Adipocyte (in vitro differentiated cells): ENCODE measurements around the gene SYCE3.

Experiments used
- DNase-seq: peaks from one replicate; pipeline ENCODE4 v3.0.0-alpha.2; 2015; ENCODE audit warnings: low read depth
- H3K27me3 ChIP-seq: replicated peaks from 2 replicates; pipeline ENCODE4 v1.7.0; 2013; ENCODE audit warnings: mild to moderate bottlenecking, low read length, moderate library complexity; ENCODE audit not compliant: control insufficient read depth, insufficient read depth
- H3K36me3 ChIP-seq: 2 replicates; pipeline ENCODE4 v1.7.0; 2013; ENCODE audit warnings: low read length, mild to moderate bottlenecking, moderate library complexity; ENCODE audit not compliant: control insufficient read depth, insufficient read depth, severe bottlenecking
- H3K4me1 ChIP-seq: 2 replicates; pipeline ENCODE4 v1.7.0; 2013; ENCODE audit warnings: mild to moderate bottlenecking, low read length, moderate library complexity; ENCODE audit not compliant: control insufficient read depth, insufficient read depth
- H3K4me3 ChIP-seq: 2 replicates; pipeline ENCODE4 v1.7.0; 2013; ENCODE audit warnings: mild to moderate bottlenecking, low read length, moderate library complexity
- H3K9ac ChIP-seq: 2 replicates; pipeline ENCODE4 v1.7.0; 2013; ENCODE audit warnings: mild to moderate bottlenecking, low read length, moderate library complexity
- H3K9me3 ChIP-seq: 2 replicates; pipeline ENCODE4 v1.7.0; 2013; ENCODE audit warnings: mild to moderate bottlenecking, low read length, moderate library complexity; ENCODE audit not compliant: control insufficient read depth

The SYCE3 gene

DNA sequence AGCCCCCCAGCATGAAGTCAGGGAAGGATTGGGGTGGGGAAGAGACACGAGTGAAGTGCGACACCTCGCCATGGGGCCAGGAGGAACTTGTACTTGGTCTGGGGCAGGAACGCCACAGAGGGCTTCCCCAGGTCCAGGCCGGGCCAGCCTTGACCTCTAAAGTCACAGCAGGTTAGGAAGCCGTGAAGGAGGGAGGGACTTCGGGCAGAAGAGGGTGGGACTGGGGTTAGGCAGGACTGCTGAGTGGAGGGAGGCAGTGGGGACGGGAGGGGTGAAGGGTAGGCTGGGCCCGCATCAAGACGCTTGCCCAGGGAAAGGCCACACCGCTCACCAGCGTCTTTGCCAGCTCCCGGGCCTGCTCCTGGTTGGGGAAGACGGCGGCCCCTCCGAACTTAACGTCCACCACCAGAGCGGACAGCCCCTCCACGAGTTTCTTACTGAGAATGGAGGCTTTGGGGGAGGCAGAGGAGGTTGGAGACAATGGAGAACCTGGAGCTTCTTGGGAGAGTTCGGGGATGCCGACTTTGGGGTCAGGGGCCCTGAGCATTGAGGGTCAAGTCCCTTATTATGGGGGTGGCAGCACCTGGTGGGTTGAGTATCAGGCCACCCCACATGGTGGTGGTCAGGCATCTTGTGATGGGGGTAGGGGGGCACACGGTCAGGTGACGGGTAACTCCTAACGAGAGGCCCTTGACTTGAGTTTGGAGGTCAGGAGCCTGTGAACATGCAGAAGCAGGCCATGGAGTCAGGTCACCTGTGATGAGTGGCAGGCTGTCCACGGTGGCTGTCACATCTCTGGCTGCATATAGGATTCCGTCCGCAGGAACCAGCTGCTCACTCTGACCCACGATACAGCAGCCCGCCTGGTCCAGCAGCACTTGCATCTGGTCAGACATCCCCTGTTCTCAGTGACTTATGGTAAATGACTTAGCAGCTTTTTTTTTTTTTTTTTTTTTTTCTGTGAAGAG, 35.6 kb downstream of the SYCE3 start:
- Histone ChIP-seq H3K9ac (peak overlapping the region; percentile 90), H3K9me3 (no peaks in the 10 kb centered on the region), H3K27me3 (no peaks in the 10 kb centered on the region), H3K36me3 (peaks cover 15% of the 10 kb centered on the region), H3K4me3 (peak overlapping the region; percentile 87), H3K4me1 (peaks cover 31% of the 10 kb centered on the region)
- DNase-seq: peak; percentile 29

DNA sequence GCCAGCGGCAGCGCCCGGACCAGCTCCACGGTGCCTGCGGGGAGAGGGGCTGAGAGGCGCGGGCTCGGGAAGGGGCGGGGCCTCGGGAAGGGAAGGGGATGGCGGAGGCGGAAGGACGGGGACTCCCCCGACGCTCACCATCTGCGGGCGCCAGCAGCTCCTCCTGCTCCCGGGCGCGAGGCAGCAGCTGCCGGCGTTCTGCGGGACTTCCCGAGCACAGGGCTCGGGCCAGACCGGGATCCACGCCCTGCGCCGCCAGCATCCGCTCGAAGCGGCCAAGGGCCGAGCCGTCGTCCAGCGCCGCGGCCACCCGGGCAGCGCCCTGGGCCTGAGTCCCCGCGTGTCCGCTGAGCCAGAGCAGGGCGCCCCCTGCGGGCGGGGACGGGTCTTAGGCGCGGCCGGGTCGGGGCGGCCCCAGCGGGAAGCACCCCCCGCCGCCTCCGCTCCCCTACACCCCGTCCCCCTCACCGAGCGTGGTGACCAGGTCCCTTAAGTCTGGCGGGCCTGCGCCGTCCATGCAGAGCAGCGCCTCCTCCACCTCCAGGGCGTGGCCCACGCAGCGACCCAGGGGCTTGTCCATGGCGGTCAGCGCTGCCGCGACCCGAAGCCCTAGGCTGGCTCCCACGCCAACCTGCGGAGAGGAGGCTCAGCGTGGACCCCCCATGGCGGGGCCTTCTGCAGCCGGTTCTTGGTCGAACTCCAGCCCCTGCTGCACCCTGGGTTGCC, 36.4 kb downstream of the SYCE3 start:
- peak overlapping the region; percentile 87 for H3K4me3 ChIP-seq
- peak overlapping the region; percentile 90 for H3K9ac ChIP-seq
- no peaks in the 10 kb centered on the region for H3K27me3 ChIP-seq
- DNase-seq: peak; percentile 90
- H3K36me3 ChIP-seq: peaks cover 23% of the 10 kb centered on the region
- peaks cover 29% of the 10 kb centered on the region for H3K4me1 ChIP-seq
- no peaks in the 10 kb centered on the region for H3K9me3 ChIP-seq

- DNase-seq: no peak
- Histone ChIP-seq H3K4me1 (peaks cover 25% of the 10 kb centered on the region), H3K4me3 (peak overlapping the region; percentile 87), H3K36me3 (peaks cover 27% of the 10 kb centered on the region), H3K27me3 (no peaks in the 10 kb centered on the region), H3K9me3 (no peaks in the 10 kb centered on the region), H3K9ac (peak overlapping the region; percentile 90)
Measured at GRCh38 chr22:50525858-50526107, 36.9 kb downstream of the SYCE3 start.

DNA sequence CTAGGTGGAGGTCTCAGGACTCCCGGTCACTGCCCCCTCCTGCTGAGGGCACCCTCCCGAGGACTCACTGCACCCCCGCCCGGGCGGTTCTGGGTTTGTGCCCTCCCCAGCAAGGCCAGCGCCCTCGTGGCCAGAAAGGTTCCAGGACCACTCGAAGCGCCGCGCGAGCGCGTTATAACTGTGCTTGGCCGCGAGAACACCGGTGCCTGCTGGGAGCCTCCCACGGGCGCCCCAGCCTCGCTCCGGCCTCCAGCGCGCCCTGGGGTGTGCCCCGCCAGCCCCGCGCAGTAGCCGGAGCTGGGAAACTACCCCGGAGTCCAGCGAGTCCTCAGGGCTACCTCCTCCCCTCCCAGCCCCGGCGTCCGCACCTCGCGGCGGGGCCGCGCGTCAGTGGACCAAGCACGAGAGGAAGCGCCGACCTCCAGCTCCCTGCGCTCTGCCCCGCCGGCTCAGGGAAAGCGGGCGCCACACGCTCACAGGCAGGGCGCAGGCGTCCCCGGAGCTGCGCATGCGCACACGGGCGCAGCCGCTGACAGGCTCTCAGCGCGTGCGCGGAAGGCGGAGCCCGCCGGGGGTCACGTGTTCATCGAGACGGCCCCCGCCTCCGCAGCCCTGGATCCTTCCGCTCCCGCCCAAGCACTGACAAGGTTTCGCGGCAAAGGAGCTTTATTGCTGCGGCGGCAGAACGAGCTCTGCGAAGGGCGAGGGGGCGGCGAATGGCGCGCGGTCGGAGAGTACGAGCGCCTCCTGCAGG, 37.4 kb downstream of the SYCE3 start, which contains the start of gene SCO2:
TSS of gene SCO2 (minus strand) at position 495 of the 754 bp plus-strand sequence. CDS start 1,187 bp downstream, outside the sequence.
- H3K4me3 ChIP-seq: peak within 1 kb of the TSS; percentile 87
- peaks cover 28% of the 10 kb centered on the region for H3K36me3 ChIP-seq
- H3K4me1 ChIP-seq: peaks cover 25% of the 10 kb centered on the region
- peak; percentile 98 for DNase-seq
- H3K9ac ChIP-seq: peak within 1 kb of the TSS; percentile 90
- H3K9me3 ChIP-seq: no peaks in the 10 kb centered on the region
- no peaks in the 10 kb centered on the region for H3K27me3 ChIP-seq

GRCh38 chr22:50524676-50525103, 38.0 kb downstream of the SYCE3 start:
- Histone ChIP-seq H3K36me3 (peaks cover 28% of the 10 kb centered on the region), H3K9me3 (no peaks in the 10 kb centered on the region), H3K27me3 (no peaks in the 10 kb centered on the region), H3K4me1 (peaks cover 25% of the 10 kb centered on the region), H3K9ac (peak overlapping the region; percentile 90), H3K4me3 (peak overlapping the region; percentile 87)
- DNase-seq: no peak

- H3K27me3 ChIP-seq: no peaks in the 10 kb centered on the region
- peaks cover 33% of the 10 kb centered on the region for H3K36me3 ChIP-seq
- DNase-seq: no peak
- peaks cover 22% of the 10 kb centered on the region for H3K4me1 ChIP-seq
- no peaks in the 10 kb centered on the region for H3K9me3 ChIP-seq
- peak overlapping the region; percentile 87 for H3K4me3 ChIP-seq
- peak overlapping the region; percentile 90 for H3K9ac ChIP-seq
Measured at GRCh38 chr22:50523806-50524675, 38.7 kb downstream of the SYCE3 start.

GRCh38 chr22:50523458-50523805, 39.3 kb downstream of the SYCE3 start:
- no peaks in the 10 kb centered on the region for H3K9me3 ChIP-seq
- H3K9ac ChIP-seq: no peak overlapping the region
- no peak overlapping the region for H3K4me3 ChIP-seq
- no peaks in the 10 kb centered on the region for H3K27me3 ChIP-seq
- DNase-seq: no peak
- H3K36me3 ChIP-seq: peaks cover 39% of the 10 kb centered on the region
- peaks cover 21% of the 10 kb centered on the region for H3K4me1 ChIP-seq

DNA sequence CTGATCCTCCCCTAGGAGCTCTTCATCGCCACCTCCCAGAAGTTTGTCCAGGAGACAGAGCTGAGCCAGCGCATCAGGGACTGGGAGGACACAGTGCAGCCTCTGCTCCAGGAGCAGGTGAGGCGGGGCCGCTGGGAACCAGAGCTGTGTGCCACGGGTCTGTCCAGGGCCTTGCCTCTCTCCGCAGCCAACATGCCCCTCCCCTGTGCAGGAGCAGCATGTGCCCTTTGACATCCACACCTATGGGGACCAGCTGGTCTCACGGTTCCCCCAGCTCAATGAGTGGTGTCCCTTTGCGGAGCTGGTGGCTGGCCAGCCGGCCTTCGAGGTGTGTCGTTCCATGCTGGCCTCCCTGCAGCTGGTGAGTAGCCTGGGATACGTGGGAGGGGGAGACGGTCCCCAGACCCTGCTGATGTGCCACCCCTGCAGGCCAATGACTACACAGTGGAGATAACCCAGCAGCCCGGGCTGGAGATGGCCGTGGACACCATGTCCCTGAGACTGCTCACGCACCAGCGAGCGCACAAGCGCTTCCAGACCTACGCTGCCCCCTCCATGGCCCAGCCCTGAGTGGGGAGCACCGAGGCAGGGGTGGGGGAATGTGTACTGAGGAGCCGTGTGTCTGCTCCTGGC, 39.8 kb downstream of the SYCE3 start:
- H3K36me3 ChIP-seq: peaks cover 39% of the 10 kb centered on the region
- no peaks in the 10 kb centered on the region for H3K27me3 ChIP-seq
- H3K9ac ChIP-seq: no peak overlapping the region
- no peak overlapping the region for H3K4me3 ChIP-seq
- no peak for DNase-seq
- H3K4me1 ChIP-seq: peaks cover 21% of the 10 kb centered on the region
- no peaks in the 10 kb centered on the region for H3K9me3 ChIP-seq

DNA sequence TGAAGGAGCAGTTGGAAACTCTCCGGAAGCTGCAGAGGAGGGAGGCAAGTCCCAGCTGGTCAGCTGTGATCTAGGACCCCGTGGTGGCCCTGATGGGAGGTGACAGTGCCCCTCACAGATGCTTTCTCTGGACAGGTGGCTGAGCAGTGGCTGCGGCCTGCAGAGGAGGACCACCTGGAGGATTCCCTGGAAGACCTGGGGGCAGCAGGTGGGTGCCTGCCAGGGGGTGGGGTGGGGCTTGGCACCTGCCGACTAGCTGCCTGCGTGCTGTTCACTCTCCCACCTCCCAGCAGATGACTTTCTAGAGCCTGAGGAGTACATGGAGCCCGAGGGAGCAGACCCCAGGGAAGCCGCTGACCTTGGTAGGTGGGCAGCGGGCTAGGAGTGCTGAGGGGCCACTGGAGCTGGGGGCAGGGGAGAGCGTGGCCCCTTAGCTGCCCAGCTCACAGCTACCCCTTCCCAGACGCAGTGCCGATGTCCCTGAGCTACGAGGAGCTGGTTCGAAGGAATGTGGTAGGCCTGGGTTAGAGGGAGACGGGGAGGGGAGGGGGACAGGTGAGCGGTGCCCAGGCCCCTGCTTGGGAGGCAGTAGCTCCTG, 40.4 kb downstream of the SYCE3 start:
- Histone ChIP-seq H3K36me3 (peaks cover 39% of the 10 kb centered on the region), H3K9me3 (no peaks in the 10 kb centered on the region), H3K4me1 (peaks cover 18% of the 10 kb centered on the region), H3K9ac (no peak overlapping the region), H3K4me3 (no peak overlapping the region), H3K27me3 (no peaks in the 10 kb centered on the region)
- DNase-seq: no peak

- peaks cover 42% of the 10 kb centered on the region for H3K36me3 ChIP-seq
Measured at GRCh38 chr22:50521710-50522109, 41.0 kb downstream of the SYCE3 start.

More at GRCh38 chr22:50521710-50522109, 41.0 kb downstream of the SYCE3 start:
- Histone ChIP-seq H3K4me1 (peaks cover 12% of the 10 kb centered on the region), H3K9ac (no peak overlapping the region), H3K9me3 (no peaks in the 10 kb centered on the region), H3K4me3 (no peak overlapping the region), H3K27me3 (no peaks in the 10 kb centered on the region)
- DNase-seq: no peak
